Panc1 (cell line): ENCODE results near the gene MYO3B. TPM values are rescaled to one million over a fixed set of nuclear protein-coding genes. Genes with fewer than 3 reads are reported as not detected.

Experiments
- ATAC-seq: fragments of 200-7000 bp; cut with Tn5 transposase; 2 replicates; pipeline ENCODE4 v1.9.1; 2020; ENCODE audit warnings: mild to moderate bottlenecking, moderate library complexity
- BruUV-seq: library from RNA; stranded (reverse); fragments of 400-500 nt; replicated peaks from 2 replicates; lab custom pipeline; 2021; lab: Mats Ljungman, UMichigan
- CTCF ChIA-PET: fragments of 300-600 bp; sonication (Branson Sonifier 250); formaldehyde crosslinking; loops from one replicate; lab custom pipeline; 2022; ENCODE audit warnings: antibody characterized with exemption; lab: Charles Lee
- POLR2A ChIA-PET: fragments of 300-600 bp; sonication (Branson Sonifier 250); formaldehyde crosslinking; loops from one replicate; lab custom pipeline; 2022; ENCODE audit warnings: antibody characterized with exemption; lab: Charles Lee
- DNase-seq: peaks from one replicate; pipeline ENCODE4 v3.0.0-alpha.2; 2010; ENCODE audit warnings: low read depth, low spot score
- H3K27ac ChIP-seq: 2 replicates; pipeline ENCODE4 v1.5.1; 2011; ENCODE audit warnings: mild to moderate bottlenecking, low read length, inconsistent platforms
- H3K27me3 ChIP-seq: fragments of 200-500 bp; sonication (Bioruptor generic); 2 replicates; pipeline ENCODE4 v1.6.0; 2014; ENCODE audit warnings: low read length, inconsistent platforms; ENCODE audit not compliant: control insufficient read depth, insufficient read depth
- H3K36me3 ChIP-seq: fragments of 200-500 bp; sonication (Bioruptor generic); 2 replicates; pipeline ENCODE4 v1.5.1; 2014; ENCODE audit warnings: inconsistent platforms, mild to moderate bottlenecking, low read length, moderate library complexity; ENCODE audit not compliant: control insufficient read depth, insufficient read depth
- H3K4me1 ChIP-seq: 2 replicates; pipeline ENCODE4 v1.5.1; 2011; ENCODE audit warnings: inconsistent platforms, mild to moderate bottlenecking, low read length, moderate library complexity; ENCODE audit not compliant: control insufficient read depth, insufficient read depth
- H3K4me3 ChIP-seq, 2 experiments: 2 replicates each; pipeline ENCODE4 v1.5.1; 2011 to 2012; ENCODE audit warnings: low read depth in 2 of 2, low read length in 2 of 2, mild to moderate bottlenecking in 2 of 2, inconsistent platforms in 1 of 2, moderate library complexity in 1 of 2
- H3K9me3 ChIP-seq: fragments of 200-500 bp; sonication (Bioruptor generic); 2 replicates; pipeline ENCODE4 v1.5.1; 2014; ENCODE audit warnings: low read depth, mild to moderate bottlenecking, inconsistent platforms, low read length, moderate library complexity; ENCODE audit not compliant: control insufficient read depth, insufficient read depth
- POLR2AphosphoS5 ChIP-seq: IDR thresholded peaks from 2 replicates; pipeline ENCODE4 v1.6.1; 2012; ENCODE audit warnings: mild to moderate bottlenecking, low read depth, low read length, moderate library complexity
- SIN3A ChIP-seq: IDR thresholded peaks from 2 replicates; pipeline ENCODE4 v1.6.1; 2012; ENCODE audit warnings: low read depth, mild to moderate bottlenecking, low read length, moderate library complexity, borderline replicate concordance; ENCODE audit not compliant: insufficient read depth
- TCF7L2 ChIP-seq: IDR thresholded peaks from 2 replicates; pipeline ENCODE4 v1.6.1; 2011; ENCODE audit warnings: mild to moderate bottlenecking, low read depth, low read length, inconsistent platforms
- in situ Hi-C: cut with HindIII; loops from 2 replicates; pipeline ENCODE4 v1.10.0; 2016; ENCODE audit warnings: low sequenced_read_pairs, low pct_unique_long_range_greater_than_20kb
- intact Hi-C: fragments of 100-400 bp; cut with micrococcal nuclease; formaldehyde crosslinking; loops from one replicate; pipeline ENCODE4 v1.10.0; 2022; ENCODE audit not compliant: unreplicated experiment
- total RNA-seq: library from RNA; stranded (reverse); gene quantifications from one replicate; pipeline ENCODE4 v1.2.1, GENCODE V29; 2021; ENCODE audit not compliant: unreplicated experiment
- TF ChIP-seq, protein P1 (sequence below), 2 experiments: IDR thresholded peaks; 2 replicates each; pipeline ENCODE4 v1.6.1; 2011 to 2012; ENCODE audit warnings: low read depth in 2 of 2, control low read depth in 1 of 2, low read length in 1 of 2, mild to moderate bottlenecking in 1 of 2, moderate library complexity in 1 of 2; ENCODE audit not compliant: insufficient read depth in 1 of 2
- TF ChIP-seq, protein P2 (sequence below): fragments of 450-650 bp; IDR thresholded peaks from 2 replicates; pipeline ENCODE4 v1.5.1; 2017; ENCODE audit warnings: mild to moderate bottlenecking

The MYO3B gene
- total RNA-seq, 1 experiment from 2014 or later, result 0.05 TPM

DNA sequence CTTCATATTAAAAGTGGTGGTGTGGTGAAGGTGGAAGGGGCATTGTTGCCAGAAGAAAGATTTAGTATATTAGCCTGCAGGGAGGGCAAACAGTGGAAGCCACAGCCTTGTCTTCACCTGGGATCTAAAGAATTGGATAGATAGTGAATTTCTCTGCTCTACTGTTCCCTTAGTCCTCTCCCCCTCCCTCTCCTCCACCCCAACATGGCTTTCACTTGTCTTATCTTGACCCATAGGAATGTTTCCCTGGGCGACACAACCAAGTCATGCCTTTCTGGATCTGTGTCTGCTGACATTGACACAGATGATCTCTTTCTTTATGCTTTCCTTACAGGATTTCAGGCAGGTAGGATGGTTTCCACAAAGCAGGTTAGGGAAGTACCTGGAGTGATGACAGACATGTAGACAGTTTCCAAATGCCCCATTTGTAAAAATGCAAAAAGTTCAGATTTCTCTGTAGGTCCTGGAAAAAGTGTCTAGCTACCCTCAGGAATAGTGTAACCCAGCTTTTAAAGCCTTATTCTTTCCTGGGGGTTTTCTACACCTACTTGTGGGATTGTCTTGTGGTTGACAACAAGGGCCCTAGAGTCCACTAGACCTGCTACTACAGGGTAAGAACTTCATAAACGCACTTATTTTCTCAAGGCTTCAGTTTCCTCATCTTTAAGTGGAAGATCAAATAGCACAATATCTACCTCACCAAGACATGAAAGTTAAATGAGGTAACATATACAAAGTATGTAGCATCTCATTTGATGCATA is 353.0 kb downstream of the MYO3B start:
- Histone ChIP-seq H3K9me3 (no peaks in the 10 kb centered on the region), H3K4me3 (no peak overlapping the region), H3K27me3 (peaks cover 8% of the 10 kb centered on the region; the same call in 1 of the 2 replicates), H3K4me1 (peaks cover 3% of the 10 kb centered on the region), H3K27ac (no peak overlapping the region), H3K36me3 (no peaks in the 10 kb centered on the region)
- DNase-seq, result no peak
- ChIA-PET POLR2A (no interaction called here), CTCF (no interaction called here)
- intact Hi-C loops (no loop called here), in situ Hi-C loops (no loop called here)
- TF ChIP-seq, protein P1, sequence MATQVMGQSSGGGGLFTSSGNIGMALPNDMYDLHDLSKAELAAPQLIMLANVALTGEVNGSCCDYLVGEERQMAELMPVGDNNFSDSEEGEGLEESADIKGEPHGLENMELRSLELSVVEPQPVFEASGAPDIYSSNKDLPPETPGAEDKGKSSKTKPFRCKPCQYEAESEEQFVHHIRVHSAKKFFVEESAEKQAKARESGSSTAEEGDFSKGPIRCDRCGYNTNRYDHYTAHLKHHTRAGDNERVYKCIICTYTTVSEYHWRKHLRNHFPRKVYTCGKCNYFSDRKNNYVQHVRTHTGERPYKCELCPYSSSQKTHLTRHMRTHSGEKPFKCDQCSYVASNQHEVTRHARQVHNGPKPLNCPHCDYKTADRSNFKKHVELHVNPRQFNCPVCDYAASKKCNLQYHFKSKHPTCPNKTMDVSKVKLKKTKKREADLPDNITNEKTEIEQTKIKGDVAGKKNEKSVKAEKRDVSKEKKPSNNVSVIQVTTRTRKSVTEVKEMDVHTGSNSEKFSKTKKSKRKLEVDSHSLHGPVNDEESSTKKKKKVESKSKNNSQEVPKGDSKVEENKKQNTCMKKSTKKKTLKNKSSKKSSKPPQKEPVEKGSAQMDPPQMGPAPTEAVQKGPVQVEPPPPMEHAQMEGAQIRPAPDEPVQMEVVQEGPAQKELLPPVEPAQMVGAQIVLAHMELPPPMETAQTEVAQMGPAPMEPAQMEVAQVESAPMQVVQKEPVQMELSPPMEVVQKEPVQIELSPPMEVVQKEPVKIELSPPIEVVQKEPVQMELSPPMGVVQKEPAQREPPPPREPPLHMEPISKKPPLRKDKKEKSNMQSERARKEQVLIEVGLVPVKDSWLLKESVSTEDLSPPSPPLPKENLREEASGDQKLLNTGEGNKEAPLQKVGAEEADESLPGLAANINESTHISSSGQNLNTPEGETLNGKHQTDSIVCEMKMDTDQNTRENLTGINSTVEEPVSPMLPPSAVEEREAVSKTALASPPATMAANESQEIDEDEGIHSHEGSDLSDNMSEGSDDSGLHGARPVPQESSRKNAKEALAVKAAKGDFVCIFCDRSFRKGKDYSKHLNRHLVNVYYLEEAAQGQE (IDR thresholded peaks at IDR 0.05; ENCODE audit: insufficient read depth in 1 of 2, low read depth in 2 of 2, low read length in 1 of 2), result no peak
- TF ChIP-seq POLR2AphosphoS5 (no peak), TCF7L2 (no peak), SIN3A (no peak)
- TF ChIP-seq, protein P2, sequence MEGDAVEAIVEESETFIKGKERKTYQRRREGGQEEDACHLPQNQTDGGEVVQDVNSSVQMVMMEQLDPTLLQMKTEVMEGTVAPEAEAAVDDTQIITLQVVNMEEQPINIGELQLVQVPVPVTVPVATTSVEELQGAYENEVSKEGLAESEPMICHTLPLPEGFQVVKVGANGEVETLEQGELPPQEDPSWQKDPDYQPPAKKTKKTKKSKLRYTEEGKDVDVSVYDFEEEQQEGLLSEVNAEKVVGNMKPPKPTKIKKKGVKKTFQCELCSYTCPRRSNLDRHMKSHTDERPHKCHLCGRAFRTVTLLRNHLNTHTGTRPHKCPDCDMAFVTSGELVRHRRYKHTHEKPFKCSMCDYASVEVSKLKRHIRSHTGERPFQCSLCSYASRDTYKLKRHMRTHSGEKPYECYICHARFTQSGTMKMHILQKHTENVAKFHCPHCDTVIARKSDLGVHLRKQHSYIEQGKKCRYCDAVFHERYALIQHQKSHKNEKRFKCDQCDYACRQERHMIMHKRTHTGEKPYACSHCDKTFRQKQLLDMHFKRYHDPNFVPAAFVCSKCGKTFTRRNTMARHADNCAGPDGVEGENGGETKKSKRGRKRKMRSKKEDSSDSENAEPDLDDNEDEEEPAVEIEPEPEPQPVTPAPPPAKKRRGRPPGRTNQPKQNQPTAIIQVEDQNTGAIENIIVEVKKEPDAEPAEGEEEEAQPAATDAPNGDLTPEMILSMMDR, result no peak
- no peak for ATAC-seq
- BruUV-seq, result no TSS peak

DNA sequence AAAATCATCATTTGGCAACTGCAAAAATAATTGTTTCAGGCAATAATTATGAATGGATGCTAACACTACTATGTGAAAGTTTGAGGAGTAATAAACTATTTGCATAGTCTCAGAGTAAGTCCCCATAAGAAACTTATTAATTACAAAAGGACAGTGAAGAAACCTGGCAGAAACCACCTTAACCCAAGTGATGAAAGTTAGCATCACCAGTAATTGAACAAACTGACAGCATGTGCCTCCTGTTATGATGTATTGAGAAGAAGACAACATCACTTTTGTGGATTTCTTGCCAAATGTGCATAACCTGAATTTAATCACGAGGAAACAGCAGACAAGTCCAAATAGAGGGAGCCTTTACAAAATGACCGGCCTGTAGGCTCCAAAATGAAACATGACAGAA is 353.9 kb downstream of the MYO3B start:
- no peak overlapping the region for H3K4me3 ChIP-seq
- BruUV-seq, result no TSS peak
- ChIA-PET POLR2A (no interaction called here), CTCF (no interaction called here)
- TF ChIP-seq SIN3A, result no peak
- TF ChIP-seq POLR2AphosphoS5, result no peak
- no peak for TF ChIP-seq TCF7L2
- TF ChIP-seq, protein P2, result no peak
- TF ChIP-seq, protein P1 (IDR thresholded peaks at IDR 0.05; ENCODE audit: insufficient read depth in 1 of 2, low read depth in 2 of 2, low read length in 1 of 2), result no peak
- ATAC-seq (no peak), DNase-seq (no peak)
- intact Hi-C loops (no loop called here), in situ Hi-C loops (no loop called here)
- H3K27me3 ChIP-seq, result peaks cover 8% of the 10 kb centered on the region; the same call in 1 of the 2 replicates
- no peak overlapping the region for H3K27ac ChIP-seq
- no peaks in the 10 kb centered on the region for H3K9me3 ChIP-seq
- H3K4me1 ChIP-seq, result peaks cover 3% of the 10 kb centered on the region
- H3K36me3 ChIP-seq, result no peaks in the 10 kb centered on the region
